ENCODE data around the gene BACH2.

DNA sequence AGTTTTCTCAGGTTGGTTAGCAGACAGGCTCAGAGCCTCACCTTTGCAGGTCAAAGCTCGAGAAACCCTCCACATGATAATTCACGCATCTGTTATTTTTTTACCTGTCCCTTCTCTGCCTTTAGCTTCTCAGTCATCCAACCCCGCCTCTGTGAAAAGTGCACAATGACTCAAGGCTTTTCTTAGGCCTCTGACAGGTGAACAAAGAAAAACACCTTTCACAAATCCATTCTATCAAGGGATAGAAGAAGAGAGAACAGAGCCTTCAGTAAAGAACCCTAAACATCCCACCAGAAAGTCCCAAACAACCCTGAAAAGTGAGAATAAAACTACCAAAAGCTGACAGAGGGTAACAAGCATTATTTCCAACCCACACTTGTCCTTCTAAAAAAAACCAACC lies 224.1 kb downstream of the BACH2 start:
- TF ChIP-seq CTCF (IDR thresholded peaks at IDR 0.05; ENCODE audit: insufficient read depth, low read length, poor library complexity, severe bottlenecking) (no peak), EZH2phosphoT487 (conservative IDR thresholded peaks at IDR 0.05; ENCODE audit: low read length) (no peak)
